Left renal pelvis (tissue), 4 donors: ENCODE results near the gene RXRA. TPM values are rescaled to one million over a fixed set of nuclear protein-coding genes. Genes with fewer than 3 reads are reported as not detected.

Experiments
- DNase-seq, 4 donors: peaks; one replicate each; pipeline ENCODE4 v3.0.0-alpha.2; 2013; ENCODE audit warnings: low read depth in 4 of 4, low spot score in 3 of 4
- polyA plus RNA-seq, 4 donors: library from polyadenylated mRNA; unstranded; fragments of 120-200 nt; gene quantifications; one replicate each; pipeline ENCODE4 v1.2.1, GENCODE V29; 2013; ENCODE audit not compliant: insufficient read length in 4 of 4

RXRA gene
- polyA plus RNA-seq, 4 donors, result 38.1 to 52.1 (median 42.5) TPM

DNA sequence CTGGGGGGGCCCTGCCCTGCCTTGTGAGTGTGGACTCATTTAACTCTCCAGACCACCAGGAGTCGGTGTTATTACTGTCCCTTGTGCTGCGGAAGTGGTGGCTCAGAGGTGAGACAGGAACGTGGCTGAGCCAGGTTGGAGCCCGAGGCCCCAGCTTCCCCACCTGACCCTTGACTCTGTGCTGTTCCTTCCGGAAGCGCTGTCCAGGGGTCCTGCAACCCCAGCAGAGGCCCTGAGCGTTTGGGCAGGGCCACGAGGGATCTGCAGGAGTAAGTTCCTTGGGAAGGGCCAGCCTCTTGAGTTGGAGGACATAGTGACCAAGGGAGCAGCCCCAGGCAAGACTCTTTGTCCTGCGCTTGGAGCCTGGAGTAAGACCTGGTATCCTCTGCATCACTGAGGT, 99.6 kb downstream of the RXRA start:
- DNase-seq, result no peak

- no peak for DNase-seq
These were observed 100.2 kb downstream of the RXRA start for GRCh38 chr9:134426436-134426835.

DNA sequence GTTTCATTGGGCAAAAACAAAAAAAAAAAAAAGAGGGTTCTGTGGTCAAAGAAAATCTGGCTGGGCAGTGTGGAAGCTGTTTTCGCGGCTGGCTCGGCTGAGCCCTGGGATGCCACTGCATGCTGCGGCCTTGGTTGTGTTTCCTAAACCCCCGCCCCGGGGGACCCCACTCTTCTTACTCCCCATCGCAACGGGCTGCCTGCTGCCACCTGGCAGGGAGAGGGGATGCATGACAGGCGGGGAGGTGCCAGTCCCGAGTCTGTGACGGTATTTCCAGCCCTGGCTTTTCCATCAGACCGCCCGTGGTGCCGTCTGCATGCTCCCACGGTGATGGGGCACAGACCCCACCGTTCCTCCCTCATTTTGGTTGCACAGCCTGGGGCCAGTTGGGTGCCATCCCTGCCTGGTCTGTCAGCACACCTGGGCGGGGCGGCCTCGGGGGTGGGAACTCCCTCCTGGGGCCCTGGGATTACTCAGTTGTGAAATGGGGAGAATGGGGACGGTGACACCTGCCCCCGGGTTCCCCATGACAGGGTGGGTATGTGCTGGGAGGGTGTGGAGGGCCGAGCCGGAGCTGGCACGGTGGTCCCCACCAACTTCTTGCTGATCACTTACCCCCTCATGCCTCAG, 101.0 kb downstream of the RXRA start:
- no peak for DNase-seq

DNA sequence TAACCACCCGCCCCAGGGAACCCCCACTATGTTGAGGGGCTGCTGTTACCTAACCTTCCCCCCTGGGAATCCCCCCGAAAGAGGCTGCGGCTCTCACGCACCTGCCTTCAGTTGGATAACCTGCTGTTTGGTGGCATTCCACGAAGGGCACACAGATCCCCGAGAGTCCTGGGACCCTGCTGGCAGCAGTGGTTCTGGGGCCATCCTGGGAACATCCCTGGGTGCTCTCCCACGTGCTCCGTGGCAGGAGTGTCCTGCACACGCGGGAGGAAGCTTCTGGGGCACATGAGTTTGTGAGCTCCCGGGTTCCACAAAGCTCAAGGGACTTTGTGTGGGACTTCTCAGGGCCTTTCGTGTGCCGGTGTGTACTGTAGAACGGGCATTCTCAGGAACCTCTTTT, 102.3 kb downstream of the RXRA start:
- no peak for DNase-seq

DNA sequence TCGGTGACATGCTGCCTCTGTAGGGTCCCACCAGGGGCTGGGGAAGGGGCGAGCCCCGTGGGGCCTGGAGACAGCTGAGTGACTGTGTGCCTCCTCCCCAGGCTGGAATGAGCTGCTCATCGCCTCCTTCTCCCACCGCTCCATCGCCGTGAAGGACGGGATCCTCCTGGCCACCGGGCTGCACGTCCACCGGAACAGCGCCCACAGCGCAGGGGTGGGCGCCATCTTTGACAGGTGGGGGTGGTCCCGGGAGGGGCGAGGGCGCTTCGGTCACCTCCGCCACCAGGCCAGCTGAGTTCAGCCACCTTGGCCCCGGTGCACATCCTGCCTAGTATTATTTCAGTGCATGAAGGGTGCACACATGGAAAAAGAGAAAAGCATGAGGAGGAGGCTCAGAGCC, 102.8 kb downstream of the RXRA start:
- no peak for DNase-seq

- DNase-seq, result no peak
These were observed 103.2 kb downstream of the RXRA start for GRCh38 chr9:134429481-134429880.

DNA sequence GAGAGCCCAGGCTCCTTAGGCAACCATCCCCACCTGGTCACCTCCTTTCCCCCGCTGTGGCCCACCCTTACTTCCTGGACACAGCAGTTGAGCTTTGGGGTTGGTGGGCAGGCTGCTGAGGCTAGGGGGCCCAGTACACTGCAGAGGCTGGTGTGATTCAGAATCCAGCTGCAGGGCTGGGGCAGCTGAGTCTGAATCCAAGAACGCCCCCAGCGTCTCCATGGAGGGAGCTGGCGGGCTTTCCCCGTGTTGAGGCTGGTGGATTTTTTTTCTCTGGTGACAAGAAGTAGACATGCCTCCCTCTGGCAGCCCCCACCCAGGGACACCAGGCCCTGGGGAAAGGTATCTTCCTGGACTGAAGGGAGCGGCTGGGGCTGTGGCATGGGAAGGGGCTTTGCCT, 104.8 kb downstream of the RXRA start:
- no peak for DNase-seq

GRCh38 chr9:134431626-134432025, 105.4 kb downstream of the RXRA start:
- DNase-seq, result no peak

DNA sequence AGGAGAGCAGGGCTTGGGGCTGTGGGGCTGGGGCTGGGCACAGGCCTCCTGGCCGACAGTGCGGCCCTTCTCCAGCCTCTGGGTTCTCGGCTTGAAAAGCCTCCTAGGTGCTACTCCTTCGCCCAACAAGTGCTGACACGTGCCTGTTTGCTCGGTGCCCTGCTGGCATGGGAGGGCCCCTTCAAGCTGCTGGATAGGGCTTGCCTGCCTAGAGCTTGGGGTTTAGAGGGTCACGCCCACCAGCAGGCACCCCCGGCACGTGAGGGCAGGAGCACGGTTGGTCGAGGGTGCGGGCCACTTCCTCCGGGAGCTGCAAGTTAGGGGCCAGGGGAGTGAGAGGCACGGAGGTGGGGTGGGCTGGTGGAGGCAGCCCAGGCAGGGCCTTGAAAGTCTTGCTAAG, 106.2 kb downstream of the RXRA start:
- no peak for DNase-seq

GRCh38 chr9:134433101-134433500, 106.8 kb downstream of the RXRA start:
- no peak for DNase-seq

- DNase-seq, result no peak
These were observed 107.9 kb downstream of the RXRA start for GRCh38 chr9:134433909-134434882.

GRCh38 chr9:134434894-134435506, 108.7 kb downstream of the RXRA start:
- peak; percentile 94 to 99 (median 96) for DNase-seq

DNA sequence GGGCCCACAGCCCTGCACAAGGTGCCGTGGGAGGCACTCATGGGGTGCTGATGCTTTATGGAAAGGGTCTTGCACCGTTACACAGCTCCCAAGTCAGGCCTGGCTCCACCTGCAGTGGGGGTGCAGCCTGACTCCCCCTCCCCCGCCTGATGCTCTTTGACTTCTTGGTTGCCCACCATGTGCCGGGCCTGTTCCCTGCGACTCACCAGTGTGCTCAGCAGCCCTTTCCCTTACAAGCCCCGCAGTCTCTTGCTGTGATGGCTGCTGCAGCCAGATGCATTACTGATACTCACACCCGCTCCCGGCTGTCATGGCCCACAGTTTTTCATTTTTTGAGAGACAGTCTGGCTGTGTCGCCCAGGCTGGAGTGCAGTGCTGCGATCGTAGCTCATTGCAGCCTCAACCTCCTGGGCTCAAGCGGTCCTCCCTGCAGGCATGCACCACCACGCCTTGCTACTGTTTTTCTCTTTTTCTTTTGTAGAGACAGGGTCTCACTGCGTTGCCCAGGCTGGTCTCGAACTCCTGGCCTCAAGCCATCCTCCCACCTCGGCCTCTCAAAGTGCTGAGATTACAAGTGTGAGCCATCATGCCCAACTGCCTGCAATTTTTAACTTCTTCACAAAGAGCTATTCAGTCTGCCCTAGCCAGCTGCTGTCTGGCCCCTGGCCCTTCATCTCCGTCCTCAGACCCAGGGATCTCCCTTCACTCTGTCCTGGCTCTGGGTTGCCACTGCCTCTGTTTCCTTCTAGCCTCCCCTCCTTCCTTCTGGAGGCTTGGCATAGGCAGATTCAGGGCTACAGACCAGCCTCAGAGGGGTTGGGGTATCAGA, 109.5 kb downstream of the RXRA start:
- DNase-seq, result no peak

DNA sequence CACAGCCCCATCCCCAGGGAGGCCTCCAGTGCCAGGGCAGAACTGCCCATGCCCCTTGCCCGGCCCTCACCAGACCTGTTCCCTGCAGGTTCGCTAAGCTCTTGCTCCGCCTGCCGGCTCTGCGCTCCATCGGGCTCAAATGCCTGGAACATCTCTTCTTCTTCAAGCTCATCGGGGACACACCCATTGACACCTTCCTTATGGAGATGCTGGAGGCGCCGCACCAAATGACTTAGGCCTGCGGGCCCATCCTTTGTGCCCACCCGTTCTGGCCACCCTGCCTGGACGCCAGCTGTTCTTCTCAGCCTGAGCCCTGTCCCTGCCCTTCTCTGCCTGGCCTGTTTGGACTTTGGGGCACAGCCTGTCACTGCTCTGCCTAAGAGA, 110.1 kb downstream of the RXRA start:
- DNase-seq, result no peak

DNA sequence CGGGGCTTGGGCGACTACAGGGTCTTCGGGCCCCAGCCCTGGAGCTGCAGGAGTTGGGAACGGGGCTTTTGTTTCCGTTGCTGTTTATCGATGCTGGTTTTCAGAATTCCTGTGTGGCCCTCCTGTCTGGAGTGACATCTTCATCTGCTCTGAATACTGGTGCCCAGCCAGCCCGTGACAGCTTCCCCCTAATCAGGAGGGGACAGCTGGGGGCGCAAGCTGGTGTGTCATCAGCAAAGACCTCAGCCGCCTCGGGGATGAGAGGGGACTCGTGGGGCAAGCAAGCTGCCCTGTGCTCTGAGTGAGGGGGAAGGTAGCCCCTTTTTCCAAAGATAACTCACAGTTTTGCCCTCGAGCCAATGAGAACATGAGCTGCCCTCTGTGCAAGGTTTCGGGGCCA, 110.7 kb downstream of the RXRA start:
- DNase-seq, result no peak

DNA sequence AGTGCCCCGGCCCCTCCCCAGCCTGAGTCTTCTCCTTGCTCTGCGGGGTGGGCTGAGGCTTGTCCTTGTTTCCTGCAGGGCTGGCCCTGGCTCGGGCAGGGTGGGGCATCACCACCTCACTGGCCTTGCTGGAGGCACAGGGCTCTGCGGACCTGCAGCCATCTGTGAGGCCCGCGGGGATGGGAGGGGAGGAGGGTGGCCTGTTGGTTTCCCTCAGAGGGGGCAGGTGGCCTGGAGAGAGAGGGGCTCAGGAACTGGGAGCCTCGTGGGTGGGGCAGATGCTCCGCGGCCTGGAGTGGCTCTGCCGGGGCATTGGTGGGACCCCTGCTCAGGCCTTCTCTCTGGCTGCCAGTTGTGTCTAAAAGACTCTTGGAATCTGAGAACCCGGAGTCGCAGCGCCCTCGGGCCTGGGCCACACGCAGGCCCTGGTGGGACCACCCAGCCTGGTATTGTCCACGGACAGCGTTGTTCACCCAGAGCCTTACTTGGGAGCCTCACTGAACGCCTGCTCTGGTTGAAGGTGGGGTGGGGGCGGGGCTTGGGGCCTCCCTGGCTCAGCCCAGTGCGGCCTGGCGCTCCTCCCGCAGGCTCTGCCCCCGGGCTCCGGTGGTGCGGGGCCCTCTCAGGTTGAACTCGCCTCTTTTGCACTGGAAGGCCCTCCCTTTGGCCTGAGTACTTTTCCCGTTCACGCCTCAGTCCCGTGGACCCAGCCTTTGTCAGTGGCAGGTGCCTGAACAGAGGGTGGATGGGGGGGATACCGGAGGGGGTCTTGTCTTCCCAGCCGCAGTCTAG, 111.3 kb downstream of the RXRA start:
- no peak for DNase-seq

GRCh38 chr9:134438195-134438788, 112.0 kb downstream of the RXRA start:
- DNase-seq, result no peak

DNA sequence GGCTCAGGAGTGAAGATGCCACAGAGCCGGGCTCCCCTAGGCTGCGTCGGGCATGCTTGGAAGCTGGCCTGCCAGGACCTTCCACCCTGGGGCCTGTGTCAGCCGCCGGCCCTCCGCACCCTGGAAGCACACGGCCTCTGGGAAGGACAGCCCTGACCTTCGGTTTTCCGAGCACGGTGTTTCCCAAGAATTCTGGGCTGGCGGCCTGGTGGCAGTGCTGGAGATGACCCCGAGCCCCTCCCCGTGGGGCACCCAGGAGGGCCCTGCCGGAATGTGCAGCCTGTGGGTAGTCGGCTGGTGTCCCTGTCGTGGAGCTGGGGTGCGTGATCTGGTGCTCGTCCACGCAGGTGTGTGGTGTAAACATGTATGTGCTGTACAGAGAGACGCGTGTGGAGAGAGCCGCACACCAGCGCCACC, 113.1 kb downstream of the RXRA start:
- DNase-seq, result no peak

DNA sequence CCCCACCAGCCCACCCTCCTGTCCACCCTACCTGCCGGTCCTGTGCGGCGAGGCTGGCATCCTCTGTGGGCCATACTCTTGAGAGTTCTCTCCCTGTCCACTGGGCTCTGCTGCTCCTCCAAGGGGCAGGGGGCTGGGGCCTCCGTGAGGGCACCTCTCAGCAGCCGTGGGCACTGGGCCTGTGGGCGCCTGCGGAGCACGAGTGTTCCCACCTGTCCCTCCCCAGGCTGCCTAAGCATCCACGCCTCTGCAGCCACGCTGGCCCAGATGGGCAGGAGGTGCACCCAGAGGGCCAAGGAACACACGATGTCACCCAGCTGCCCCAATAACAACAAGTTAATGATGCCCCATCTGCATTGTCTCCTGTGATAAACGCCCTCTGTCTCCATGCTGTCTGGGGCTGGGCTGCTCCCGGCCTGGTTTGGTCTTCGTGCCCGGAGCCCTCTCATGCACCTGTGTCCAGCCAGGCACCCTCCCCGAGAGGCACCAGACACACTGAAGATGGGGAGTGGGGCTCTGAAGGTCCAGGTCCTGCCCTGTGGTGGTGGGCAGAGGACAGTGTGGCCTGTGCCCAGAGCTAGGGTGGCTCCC, 114.5 kb downstream of the RXRA start:
- no peak for DNase-seq
